ENCODE data around the gene FBXW5.

The FBXW5 gene

DNA sequence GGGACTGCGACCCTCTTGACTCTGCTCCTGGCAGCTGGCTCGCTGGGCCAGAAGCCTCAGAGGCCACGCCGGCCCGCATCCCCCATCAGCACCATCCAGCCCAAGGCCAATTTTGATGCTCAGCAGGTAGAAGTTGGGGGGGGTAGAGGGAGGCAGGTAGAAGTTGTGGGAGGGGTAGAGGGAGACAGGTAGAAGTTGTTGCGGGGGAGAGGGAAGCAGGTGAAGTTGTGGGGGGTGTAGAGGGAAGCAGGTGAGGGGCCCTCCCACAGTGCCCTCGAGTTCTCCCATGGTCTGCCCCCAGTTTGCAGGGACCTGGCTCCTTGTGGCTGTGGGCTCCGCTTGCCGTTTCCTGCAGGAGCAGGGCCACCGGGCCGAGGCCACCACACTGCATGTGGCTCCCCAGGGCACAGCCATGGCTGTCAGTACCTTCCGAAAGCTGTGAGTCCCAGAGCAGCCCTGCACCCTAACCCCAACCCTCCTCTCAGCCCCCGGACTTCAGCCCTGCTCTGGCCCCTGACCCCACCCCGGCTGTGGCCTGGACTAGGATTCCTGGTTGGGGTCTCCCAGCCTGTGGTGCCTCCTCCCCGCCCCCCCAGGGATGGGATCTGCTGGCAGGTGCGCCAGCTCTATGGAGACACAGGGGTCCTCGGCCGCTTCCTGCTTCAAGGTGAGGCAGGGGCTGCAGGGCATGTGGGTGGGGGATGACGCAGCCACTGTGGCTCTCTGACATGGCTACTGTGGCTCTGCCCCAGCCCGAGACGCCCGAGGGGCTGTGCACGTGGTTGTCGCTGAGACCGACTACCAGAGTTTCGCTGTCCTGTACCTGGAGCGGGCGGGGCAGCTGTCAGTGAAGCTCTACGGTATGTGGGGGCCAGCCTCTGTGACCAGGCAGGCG is 1.0 kb upstream of the FBXW5 start:
- no peak overlapping the region for H3K4me3 ChIP-seq (ENCODE audit: low read depth, low read length)
- TF ChIP-seq, protein P1, sequence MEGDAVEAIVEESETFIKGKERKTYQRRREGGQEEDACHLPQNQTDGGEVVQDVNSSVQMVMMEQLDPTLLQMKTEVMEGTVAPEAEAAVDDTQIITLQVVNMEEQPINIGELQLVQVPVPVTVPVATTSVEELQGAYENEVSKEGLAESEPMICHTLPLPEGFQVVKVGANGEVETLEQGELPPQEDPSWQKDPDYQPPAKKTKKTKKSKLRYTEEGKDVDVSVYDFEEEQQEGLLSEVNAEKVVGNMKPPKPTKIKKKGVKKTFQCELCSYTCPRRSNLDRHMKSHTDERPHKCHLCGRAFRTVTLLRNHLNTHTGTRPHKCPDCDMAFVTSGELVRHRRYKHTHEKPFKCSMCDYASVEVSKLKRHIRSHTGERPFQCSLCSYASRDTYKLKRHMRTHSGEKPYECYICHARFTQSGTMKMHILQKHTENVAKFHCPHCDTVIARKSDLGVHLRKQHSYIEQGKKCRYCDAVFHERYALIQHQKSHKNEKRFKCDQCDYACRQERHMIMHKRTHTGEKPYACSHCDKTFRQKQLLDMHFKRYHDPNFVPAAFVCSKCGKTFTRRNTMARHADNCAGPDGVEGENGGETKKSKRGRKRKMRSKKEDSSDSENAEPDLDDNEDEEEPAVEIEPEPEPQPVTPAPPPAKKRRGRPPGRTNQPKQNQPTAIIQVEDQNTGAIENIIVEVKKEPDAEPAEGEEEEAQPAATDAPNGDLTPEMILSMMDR (IDR thresholded peaks at IDR 0.05; ENCODE audit: control insufficient read depth, extremely low read depth, insufficient read depth) = no peak
- DNase-seq (ENCODE audit: low read depth) = no peak

DNA sequence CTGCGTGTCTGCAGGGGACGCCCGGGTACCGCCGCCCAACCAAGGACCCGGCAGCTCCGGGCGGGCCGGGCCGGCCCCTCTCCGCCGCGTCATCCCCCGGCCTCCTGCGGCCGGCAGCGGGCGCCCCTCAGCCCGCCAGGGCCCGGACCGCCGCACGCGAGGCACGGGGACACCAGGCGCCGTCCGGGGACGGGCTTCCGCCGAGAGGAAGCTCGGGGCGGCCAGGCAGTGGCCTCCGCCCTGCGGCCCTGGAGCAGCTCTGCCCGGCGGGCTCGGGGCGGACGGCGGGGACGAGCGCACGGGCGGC is 373 bp downstream of the FBXW5 start:
- H3K4me3 ChIP-seq (ENCODE audit: low read depth, low read length) = peak overlapping the region; percentile 81
- DNase-seq (ENCODE audit: low read depth) = no peak
- TF ChIP-seq, protein P1 (IDR thresholded peaks at IDR 0.05; ENCODE audit: control insufficient read depth, extremely low read depth, insufficient read depth) = peak; percentile 40

DNA sequence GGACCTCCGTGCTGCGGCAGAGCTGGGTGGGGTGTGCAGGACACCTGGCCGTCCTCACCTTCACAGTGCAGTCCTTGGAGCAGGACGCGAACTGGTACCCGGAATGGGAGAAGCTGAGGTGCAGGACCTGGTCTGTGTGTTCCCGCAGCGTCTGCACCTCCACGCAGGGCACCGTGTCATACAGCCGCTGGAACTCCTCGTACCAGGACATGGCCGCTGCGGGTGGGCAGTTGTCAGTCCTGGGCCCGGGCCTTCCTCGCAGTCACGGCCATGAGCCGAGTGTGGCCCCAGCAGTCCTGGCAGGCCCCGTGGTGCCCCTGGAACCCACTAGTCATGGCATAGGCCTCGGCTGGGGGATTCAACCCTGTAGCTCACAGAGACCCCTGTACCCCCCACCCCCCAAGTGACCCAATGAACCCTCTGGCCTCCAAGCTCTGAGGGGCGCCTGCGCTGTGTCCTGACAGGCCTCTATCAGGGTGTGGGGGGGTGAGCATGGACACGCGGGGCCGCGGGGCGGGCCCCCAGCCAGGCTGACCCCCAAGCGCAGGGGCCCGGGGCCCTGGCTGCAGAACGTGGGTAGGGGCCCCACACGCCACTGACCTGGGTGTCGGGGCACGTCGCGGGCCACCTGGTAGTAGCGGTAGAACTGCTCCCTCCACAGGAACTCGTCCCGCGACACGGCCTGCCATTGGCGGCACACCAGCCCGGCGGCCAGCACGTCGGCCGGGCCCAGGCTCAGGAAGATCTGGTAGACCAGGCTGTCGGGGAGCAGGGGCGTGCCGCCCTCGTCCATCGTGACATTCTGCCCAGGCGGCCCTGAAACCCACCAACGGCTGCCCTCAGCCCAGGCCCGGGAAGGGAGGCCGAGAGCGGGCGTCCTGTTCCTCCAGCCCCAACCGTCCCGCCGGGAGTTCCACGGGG is 987 bp downstream of the FBXW5 start:
- peak overlapping the region; percentile 81 for H3K4me3 ChIP-seq (ENCODE audit: low read depth, low read length)
- no peak for DNase-seq (ENCODE audit: low read depth)
- TF ChIP-seq, protein P1 (IDR thresholded peaks at IDR 0.05; ENCODE audit: control insufficient read depth, extremely low read depth, insufficient read depth) = 0 out of 2 replicates have a peak, but pooled peaks have one; percentile 12

DNA sequence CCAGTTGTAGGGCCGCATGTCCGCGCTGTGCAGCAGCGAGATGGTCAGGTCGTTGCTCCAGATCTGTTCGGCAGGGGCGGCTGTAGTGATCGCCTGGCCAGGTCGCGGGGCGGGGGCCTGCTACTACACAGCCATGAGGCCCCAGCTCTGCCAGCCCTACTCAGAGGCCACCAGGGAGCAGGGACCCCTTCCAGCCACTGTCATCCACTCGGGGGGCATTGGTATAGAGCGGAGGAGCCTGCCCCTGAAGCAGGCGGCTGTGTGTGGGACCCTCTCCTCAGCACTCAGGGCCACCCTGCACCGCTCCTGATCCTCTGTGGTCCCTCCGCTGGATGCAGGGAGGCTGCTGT is 1.7 kb downstream of the FBXW5 start:
- peak overlapping the region; percentile 81 for H3K4me3 ChIP-seq (ENCODE audit: low read depth, low read length)
- no peak for DNase-seq (ENCODE audit: low read depth)
- TF ChIP-seq, protein P1 (IDR thresholded peaks at IDR 0.05; ENCODE audit: control insufficient read depth, extremely low read depth, insufficient read depth) = no peak

DNA sequence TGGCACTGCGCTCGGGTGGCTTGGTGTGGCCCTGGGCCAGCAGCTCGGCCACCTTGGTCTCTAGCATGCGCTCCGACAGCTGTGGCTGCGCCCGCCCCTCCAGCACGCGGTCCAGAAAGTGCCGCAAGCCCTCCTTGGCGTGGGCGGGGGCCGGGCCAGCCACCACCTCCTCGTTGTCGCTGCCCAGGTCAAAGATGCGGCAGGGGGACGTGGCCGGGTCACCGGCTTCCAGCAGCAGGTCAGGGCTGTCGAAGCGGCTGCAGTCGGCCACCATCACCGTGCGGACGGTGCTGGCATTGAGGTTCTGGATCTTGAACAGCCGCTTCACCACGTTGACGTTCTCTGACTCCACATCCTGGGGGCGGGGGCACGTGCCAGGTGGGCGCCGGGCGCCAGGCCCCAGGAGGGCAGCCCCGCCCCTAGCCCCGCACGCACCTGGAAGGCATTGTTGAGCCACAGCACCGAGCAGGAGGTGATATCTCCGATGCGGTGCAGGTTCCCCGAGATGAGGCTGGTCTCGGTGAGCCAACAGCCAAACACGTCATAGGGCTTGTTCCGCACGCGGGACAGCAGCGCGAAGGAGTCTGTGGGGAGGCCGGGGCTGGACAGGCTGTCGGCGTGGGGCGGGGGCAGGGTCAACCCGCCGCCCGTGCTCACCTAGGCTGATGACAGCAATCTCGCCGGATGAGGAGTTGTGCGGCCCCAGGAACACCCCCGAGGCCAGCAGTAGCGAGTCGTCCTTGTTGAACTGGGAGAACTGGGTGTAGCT is 2.2 kb downstream of the FBXW5 start:
- no peak overlapping the region; the same call in 1 of the 2 replicates for H3K4me3 ChIP-seq (ENCODE audit: low read depth, low read length)
- no peak for DNase-seq (ENCODE audit: low read depth)
- TF ChIP-seq, protein P1 (IDR thresholded peaks at IDR 0.05; ENCODE audit: control insufficient read depth, extremely low read depth, insufficient read depth) = no peak

DNA sequence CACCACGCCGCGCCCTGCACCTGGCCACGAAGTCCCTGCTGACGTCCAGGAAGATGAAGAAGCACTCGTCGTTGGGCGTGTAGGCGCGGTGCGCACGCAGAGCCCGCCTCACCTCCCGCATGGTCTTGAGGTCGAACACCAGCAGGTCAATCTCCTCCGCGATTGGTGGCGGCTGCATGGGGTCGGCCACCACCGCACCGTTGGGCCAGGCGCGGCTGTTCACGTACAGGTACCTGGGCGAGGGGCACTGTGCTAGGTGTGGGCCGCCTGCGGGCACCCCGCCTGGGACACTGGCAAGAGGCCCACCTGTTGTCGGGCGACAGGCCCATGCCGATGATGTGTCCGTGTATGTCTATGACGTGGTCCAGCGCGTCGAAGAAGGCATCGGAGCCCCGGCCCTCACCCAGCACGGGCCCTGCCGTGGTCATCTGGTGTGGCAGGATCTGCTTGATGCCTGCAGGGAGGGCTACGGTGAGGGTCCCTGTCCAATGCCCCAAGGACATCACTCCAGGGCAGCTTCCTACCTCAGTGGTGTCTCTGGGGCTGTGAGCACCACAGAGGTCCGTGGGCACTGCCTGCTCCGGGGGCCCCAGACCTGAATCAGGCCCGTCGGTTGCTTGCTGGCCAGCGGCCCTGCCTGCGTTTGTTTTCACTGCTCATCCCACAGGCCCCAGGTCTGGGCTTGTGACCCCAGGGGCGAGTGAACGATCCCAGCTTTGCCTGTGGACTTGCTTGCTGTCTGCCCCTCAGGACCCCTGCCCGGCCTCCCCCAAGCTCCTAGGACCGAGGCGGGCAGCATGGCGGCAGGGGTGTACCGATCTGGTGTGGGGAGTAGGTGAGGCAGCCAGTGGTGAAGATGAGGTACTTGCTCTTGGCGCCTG is 3.1 kb downstream of the FBXW5 start:
- no peak overlapping the region for H3K4me3 ChIP-seq (ENCODE audit: low read depth, low read length)
- DNase-seq (ENCODE audit: low read depth) = no peak
- TF ChIP-seq, protein P1 (IDR thresholded peaks at IDR 0.05; ENCODE audit: control insufficient read depth, extremely low read depth, insufficient read depth) = no peak
